Coronary artery (tissue), 2 donors: ENCODE data around the gene RIN3.

Experiments
- DNase-seq: peaks from one replicate; pipeline ENCODE4 v3.0.0-alpha.2; 2017; ENCODE audit warnings: low spot score
- H3K27ac ChIP-seq, 2 donors: fragments of 200-600 bp; sonication (generic); one replicate each; pipeline ENCODE4 v1.5.1; 2016 to 2019
- H3K4me3 ChIP-seq: fragments of 200-600 bp; sonication (generic); 2 replicates; pipeline ENCODE4 v1.5.1; 2016; ENCODE audit warnings: mild to moderate bottlenecking, moderate library complexity
- TF ChIP-seq, protein P1 (sequence below): fragments of 200-600 bp; sonication (generic); IDR thresholded peaks from one replicate; pipeline ENCODE4 v1.5.1; 2019; ENCODE audit warnings: antibody characterized with exemption

The RIN3 gene

DNA sequence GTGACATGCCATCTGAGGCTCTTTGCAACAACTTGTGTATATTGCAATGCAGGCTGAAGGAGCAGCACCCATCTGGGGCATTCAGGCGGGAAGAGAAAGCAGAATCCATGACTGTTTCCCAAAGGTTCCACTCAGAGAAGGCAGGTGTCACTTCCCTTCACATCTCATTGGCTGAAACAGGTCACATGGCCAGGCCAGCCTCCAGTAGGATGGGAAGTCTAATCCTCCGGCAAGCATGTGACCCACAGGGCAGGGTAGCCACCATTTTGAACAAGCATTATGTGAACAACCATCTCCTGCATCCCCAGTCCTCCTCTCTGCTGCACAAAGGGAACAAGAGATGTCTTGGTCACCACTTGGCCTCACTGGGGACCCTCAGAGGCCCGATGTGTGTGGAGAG, 70.6 kb downstream of the RIN3 start:
- DNase-seq = no peak
- TF ChIP-seq, protein P1, sequence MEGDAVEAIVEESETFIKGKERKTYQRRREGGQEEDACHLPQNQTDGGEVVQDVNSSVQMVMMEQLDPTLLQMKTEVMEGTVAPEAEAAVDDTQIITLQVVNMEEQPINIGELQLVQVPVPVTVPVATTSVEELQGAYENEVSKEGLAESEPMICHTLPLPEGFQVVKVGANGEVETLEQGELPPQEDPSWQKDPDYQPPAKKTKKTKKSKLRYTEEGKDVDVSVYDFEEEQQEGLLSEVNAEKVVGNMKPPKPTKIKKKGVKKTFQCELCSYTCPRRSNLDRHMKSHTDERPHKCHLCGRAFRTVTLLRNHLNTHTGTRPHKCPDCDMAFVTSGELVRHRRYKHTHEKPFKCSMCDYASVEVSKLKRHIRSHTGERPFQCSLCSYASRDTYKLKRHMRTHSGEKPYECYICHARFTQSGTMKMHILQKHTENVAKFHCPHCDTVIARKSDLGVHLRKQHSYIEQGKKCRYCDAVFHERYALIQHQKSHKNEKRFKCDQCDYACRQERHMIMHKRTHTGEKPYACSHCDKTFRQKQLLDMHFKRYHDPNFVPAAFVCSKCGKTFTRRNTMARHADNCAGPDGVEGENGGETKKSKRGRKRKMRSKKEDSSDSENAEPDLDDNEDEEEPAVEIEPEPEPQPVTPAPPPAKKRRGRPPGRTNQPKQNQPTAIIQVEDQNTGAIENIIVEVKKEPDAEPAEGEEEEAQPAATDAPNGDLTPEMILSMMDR = no peak
- H3K27ac ChIP-seq = peak overlapping the region; percentile 72 to 80
- H3K4me3 ChIP-seq = no peak overlapping the region

- DNase-seq = no peak
- H3K4me3 ChIP-seq = no peak overlapping the region
- TF ChIP-seq, protein P1 = no peak
- peak overlapping the region; percentile 72 to 80 for H3K27ac ChIP-seq
Measured at GRCh38 chr14:92584816-92585215, 71.2 kb downstream of the RIN3 start.

- Histone ChIP-seq H3K27ac (peak overlapping the region; percentile 87 to 91), H3K4me3 (no peak overlapping the region)
- TF ChIP-seq, protein P1 = no peak
- peak; percentile 87 for DNase-seq
Measured at GRCh38 chr14:92585981-92586937, 72.7 kb downstream of the RIN3 start.

DNA sequence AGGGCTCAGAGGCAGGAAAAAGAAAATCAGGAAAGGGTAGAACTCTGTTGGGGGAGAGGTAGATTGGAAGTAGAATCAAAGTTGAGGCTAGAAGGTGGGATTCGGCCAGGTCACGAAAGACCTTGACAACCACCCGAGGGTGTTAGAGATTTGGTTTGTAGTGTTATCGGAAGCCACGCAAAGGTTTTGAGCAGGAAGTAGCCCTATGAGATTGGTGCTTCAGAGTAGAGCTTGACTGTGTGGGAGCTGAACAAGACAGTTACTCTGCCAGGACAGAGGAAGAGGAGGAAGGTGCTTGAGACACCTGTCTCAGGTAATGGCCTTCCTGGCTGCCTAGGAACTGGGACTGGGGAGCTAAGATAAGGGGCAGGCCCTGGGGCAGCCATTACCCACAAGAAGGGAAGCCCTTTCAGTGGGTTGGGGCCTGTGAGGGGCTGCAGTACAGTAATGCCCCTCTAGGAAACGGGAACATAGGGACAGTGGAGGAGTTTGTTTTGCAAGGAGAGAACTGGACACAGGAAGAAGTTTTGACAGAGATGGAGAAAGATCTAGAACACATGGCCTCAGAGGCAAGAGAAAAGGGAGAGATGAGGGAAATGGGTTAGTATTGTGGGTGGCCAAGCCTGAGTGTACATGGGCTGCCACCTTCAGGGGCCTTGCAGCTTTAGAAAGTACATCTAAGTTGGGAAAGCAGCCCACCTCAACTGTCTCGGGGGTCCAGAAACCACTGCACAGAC, 73.5 kb downstream of the RIN3 start:
- H3K27ac ChIP-seq = peak overlapping the region; percentile 87 to 91
- H3K4me3 ChIP-seq = no peak overlapping the region
- DNase-seq = peak; percentile 49
- TF ChIP-seq, protein P1 = no peak

GRCh38 chr14:92587700-92588085, 74.1 kb downstream of the RIN3 start:
- TF ChIP-seq, protein P1 = no peak
- no peak for DNase-seq
- Histone ChIP-seq H3K27ac (peak overlapping the region; percentile 87 to 91), H3K4me3 (no peak overlapping the region)

DNA sequence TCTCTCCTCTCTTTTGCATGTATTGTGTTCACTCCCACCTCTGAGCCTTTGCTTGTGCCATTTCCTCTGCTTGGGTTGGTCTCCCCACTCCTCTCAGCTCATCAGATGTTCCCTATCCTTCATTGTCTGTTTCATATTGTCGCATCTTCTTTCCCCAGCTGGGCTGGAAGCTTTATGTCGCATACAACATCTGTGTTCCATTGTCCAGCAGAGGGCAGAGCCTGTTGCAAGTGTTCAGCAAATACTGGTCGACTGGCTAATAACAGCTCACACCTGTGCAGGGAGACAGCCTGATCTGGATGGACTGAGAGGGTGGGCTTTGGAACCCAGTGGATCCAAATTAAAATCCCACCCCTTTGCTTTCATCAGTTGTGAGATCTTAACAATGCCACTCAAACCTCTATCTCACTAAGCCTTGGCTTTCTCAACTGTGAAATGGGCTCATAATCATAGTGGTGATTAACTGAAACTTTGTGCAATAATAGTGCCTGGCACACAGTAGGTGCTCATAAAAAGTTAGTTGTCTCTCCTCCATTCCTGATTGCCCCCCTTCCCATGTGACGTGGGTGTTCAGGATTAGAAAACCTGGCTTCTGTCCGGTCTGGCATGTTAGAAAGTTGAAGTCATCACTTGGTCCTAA, 75.8 kb downstream of the RIN3 start:
- DNase-seq = peak; percentile 41
- Histone ChIP-seq H3K4me3 (no peak overlapping the region), H3K27ac (peak overlapping the region; percentile 73 to 87)
- TF ChIP-seq, protein P1 = no peak
